GM23248 (cell line): ENCODE results near the gene CCDC28A. TPM values are rescaled to one million over a fixed set of nuclear protein-coding genes. Genes with fewer than 3 reads are reported as not detected.

ENCODE experiments used
- DNase-seq: peaks from one replicate; pipeline ENCODE4 v3.0.0-alpha.2; 2015
- H2AFZ ChIP-seq: fragments of 200-600 bp; sonication (generic); 2 replicates; pipeline ENCODE4 v1.6.1; 2016; ENCODE audit warnings: antibody characterized with exemption
- H3F3A ChIP-seq: fragments of 200-600 bp; sonication (generic); 2 replicates; pipeline ENCODE4 v1.6.1; 2016; ENCODE audit warnings: mild to moderate bottlenecking, antibody characterized with exemption, mixed run types; ENCODE audit not compliant: insufficient read depth
- H3K27ac ChIP-seq: fragments of 200-600 bp; sonication (generic); 2 replicates; pipeline ENCODE4 v1.5.1; 2016; ENCODE audit warnings: mild to moderate bottlenecking
- H3K27me3 ChIP-seq: fragments of 200-600 bp; sonication (generic); replicated peaks from 2 replicates; pipeline ENCODE4 v1.6.1; 2016; ENCODE audit warnings: mild to moderate bottlenecking; ENCODE audit not compliant: insufficient read depth
- H3K36me3 ChIP-seq: fragments of 200-600 bp; sonication (generic); 2 replicates; pipeline ENCODE4 v1.6.1; 2016; ENCODE audit warnings: low read depth, mild to moderate bottlenecking
- H3K4me1 ChIP-seq: fragments of 200-600 bp; sonication (generic); 2 replicates; pipeline ENCODE4 v1.6.1; 2016; ENCODE audit warnings: mild to moderate bottlenecking; ENCODE audit not compliant: insufficient read depth
- H3K4me2 ChIP-seq: fragments of 200-600 bp; sonication (generic); one replicate; pipeline ENCODE4 v1.6.1; 2016; ENCODE audit warnings: mild to moderate bottlenecking; ENCODE audit not compliant: unreplicated experiment
- H3K4me3 ChIP-seq: fragments of 200-600 bp; sonication (generic); 2 replicates; pipeline ENCODE4 v1.5.1; 2016; ENCODE audit warnings: mild to moderate bottlenecking
- H3K79me2 ChIP-seq: fragments of 200-600 bp; sonication (generic); 2 replicates; pipeline ENCODE4 v1.6.1; 2016; ENCODE audit warnings: mild to moderate bottlenecking; ENCODE audit not compliant: insufficient read depth
- H3K9ac ChIP-seq: fragments of 200-600 bp; sonication (generic); 2 replicates; pipeline ENCODE4 v1.6.1; 2016; ENCODE audit warnings: mild to moderate bottlenecking
- H3K9me2 ChIP-seq: fragments of 200-600 bp; sonication (generic); 2 replicates; pipeline ENCODE4 v1.6.1; 2016; ENCODE audit warnings: mixed run types, mild to moderate bottlenecking, moderate library complexity; ENCODE audit not compliant: insufficient read depth
- H3K9me3 ChIP-seq: fragments of 200-600 bp; sonication (generic); one replicate; pipeline ENCODE4 v1.6.1; 2017; ENCODE audit warnings: low read depth
- H4K20me1 ChIP-seq: fragments of 200-600 bp; sonication (generic); 2 replicates; pipeline ENCODE4 v1.6.0; 2016; ENCODE audit not compliant: insufficient read depth
- EZH2 ChIP-seq: fragments of 200-600 bp; sonication (generic); IDR thresholded peaks from 2 replicates; pipeline ENCODE4 v1.6.1; 2018; ENCODE audit warnings: antibody characterized with exemption, mild to moderate bottlenecking; ENCODE audit not compliant: insufficient read depth, poor library complexity, severe bottlenecking
- EZH2phosphoT487 ChIP-seq: fragments of 200-600 bp; sonication (generic); IDR thresholded peaks from 2 replicates; pipeline ENCODE4 v1.6.1; 2018; ENCODE audit warnings: antibody characterized with exemption, moderate library complexity, mild to moderate bottlenecking, low read depth; ENCODE audit not compliant: insufficient read depth
- WGBS, 2 experiments: methylation state at CpG; one replicate each; pipeline ENCODE4 v1.1.6; 2015 to 2017; ENCODE audit warnings: low lambda C conversion rate in 2 of 2, low coverage in 1 of 2; ENCODE audit errors: missing lambda C conversion rate in 2 of 2; 5-methylcytosine and 5-hydroxymethylcytosine counted together
- in situ Hi-C: fragments of 300-500 bp; cut with MboI; formaldehyde crosslinking; loops from 2 replicates; pipeline ENCODE4 v1.15.0; 2020
- polyA plus RNA-seq: library from polyadenylated mRNA; unstranded; fragments of >200 nt; fragmentation: Nextera tagmentation; extraction: Ambion mirVana; gene quantifications from 2 replicates; pipeline ENCODE4 v1.2.1, GENCODE V29; 2016
- total RNA-seq: library from RNA; depleted of rRNA; stranded (reverse); fragments of >200 nt; shearing (Covaris generic); gene quantifications from 2 replicates; pipeline ENCODE4 v1.2.3, GENCODE V29; 2014

Gene CCDC28A
- total and polyA plus RNA-seq, 2 experiments from 2014 or later, result 15.9 to 18.2 TPM

- Histone ChIP-seq H3K27ac (no peak overlapping the region), H3K9me3 (no peaks in the 10 kb centered on the region), H4K20me1 (no peaks in the 10 kb centered on the region), H3K27me3 (no peaks in the 10 kb centered on the region), H2AFZ (no peak overlapping the region), H3K4me3 (no peak overlapping the region), H3K9me2 (no peaks in the 10 kb centered on the region), H3K36me3 (no peaks in the 10 kb centered on the region), H3K79me2 (no peaks in the 10 kb centered on the region), H3K4me1 (no peaks in the 10 kb centered on the region), H3K9ac (no peak overlapping the region), H3K4me2 (no peak overlapping the region), H3F3A (no peaks in the 10 kb centered on the region)
- TF ChIP-seq EZH2 (no peak), EZH2phosphoT487 (no peak)
- no peak for DNase-seq
- in situ Hi-C loops, result loop anchor here (25.0 kb wide), 1 partner anchor 315 kb away; no protein-coding TSS in a partner anchor
- 81 to 82% methylated on average over 4 of the region's 4 CpGs for WGBS, 2 experiments
Measured at GRCh38 chr6:138752017-138752416, 21.6 kb upstream of the CCDC28A start.

DNA sequence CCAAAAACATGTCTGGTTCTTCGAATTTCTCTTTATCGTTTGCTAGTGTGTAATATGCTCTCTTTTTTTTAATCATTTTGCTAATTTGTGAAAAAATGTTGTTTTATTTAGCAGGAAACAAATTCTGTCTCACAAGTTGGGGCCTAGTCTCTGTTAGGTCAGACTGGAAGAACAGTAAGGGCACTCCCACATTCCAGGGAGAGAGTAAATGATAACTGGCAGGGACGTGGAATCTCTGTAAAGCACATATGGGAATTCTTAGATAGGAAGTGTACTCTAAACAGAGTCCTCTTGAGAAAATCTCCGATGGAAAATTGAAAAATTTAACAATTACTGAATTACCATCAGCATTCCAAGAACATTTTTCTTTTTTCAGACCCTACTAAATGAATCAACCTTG, 16.4 kb upstream of the CCDC28A start:
- no peaks in the 10 kb centered on the region for H3K27me3 ChIP-seq
- no peaks in the 10 kb centered on the region for H3K79me2 ChIP-seq
- no peak overlapping the region for H3K9ac ChIP-seq
- no peaks in the 10 kb centered on the region for H3K4me1 ChIP-seq
- no peak overlapping the region for H3K4me3 ChIP-seq
- H3K9me3 ChIP-seq, result no peaks in the 10 kb centered on the region
- no peak overlapping the region for H3K27ac ChIP-seq
- H3F3A ChIP-seq, result no peaks in the 10 kb centered on the region
- no peak for DNase-seq
- no peak for TF ChIP-seq EZH2
- no peak for TF ChIP-seq EZH2phosphoT487
- no peak overlapping the region for H3K4me2 ChIP-seq
- no peaks in the 10 kb centered on the region for H3K36me3 ChIP-seq
- no peaks in the 10 kb centered on the region for H3K9me2 ChIP-seq
- in situ Hi-C loops, result loop anchor here (25.0 kb wide), 1 partner anchor 320 kb away; no protein-coding TSS in a partner anchor
- no peak overlapping the region for H2AFZ ChIP-seq
- H4K20me1 ChIP-seq, result no peaks in the 10 kb centered on the region
- WGBS, 2 experiments, result 82 to 87% methylated on average over 4 of the region's 4 CpGs

DNA sequence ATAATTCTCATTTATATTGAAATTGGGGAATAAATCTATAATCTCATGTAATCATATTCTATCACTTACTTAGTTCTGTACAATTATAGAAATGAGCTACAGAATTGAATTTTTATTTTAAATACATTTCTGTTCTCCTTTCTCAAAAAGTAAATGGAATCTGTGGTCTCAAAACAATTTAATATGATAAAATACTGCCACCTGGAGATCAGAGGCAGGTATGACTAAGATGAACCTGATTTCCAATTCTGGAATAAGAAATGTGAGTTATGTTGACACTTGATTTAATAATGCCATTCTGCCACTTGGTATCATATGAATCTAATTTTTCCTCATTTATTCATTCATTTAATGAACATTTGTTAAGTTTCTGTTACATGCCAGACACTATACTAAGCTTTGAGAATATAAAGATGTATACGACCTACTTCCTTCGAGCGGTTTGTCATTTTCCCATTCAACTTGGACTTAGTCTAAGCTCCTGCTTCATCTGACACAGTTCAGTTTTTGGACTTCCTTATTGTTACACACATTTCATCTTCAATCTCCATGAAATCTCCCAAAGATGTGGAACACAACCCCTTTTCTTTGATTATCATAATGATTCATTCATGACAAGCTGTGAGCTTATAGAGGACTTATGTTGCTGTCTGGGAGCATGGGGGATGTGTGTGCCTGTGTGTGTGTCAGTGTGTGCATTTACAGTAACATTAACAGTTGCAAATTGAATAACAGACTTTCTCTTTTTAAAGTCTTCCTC, 7.5 kb upstream of the CCDC28A start:
- WGBS, 2 experiments, result 75 to 78% methylated on average over 3 of the region's 3 CpGs
- TF ChIP-seq EZH2, result no peak
- no peak for TF ChIP-seq EZH2phosphoT487

GRCh38 chr6:138769102-138769676, 4.4 kb upstream of the CCDC28A start:
- H3K9ac ChIP-seq, result no peak overlapping the region
- H3K9me3 ChIP-seq, result no peaks in the 10 kb centered on the region
- in situ Hi-C loops, result loop anchor here (25.0 kb wide), 1 partner anchor 332 kb away; no protein-coding TSS in a partner anchor
- H3K27me3 ChIP-seq, result no peaks in the 10 kb centered on the region
- H3K27ac ChIP-seq, result no peak overlapping the region
- H3K4me1 ChIP-seq, result 0 out of 2 replicates have a peak, but pooled peaks cover 8% of the 10 kb centered on the region
- no peak overlapping the region for H3K4me3 ChIP-seq
- H3K9me2 ChIP-seq, result no peaks in the 10 kb centered on the region
- H4K20me1 ChIP-seq, result no peaks in the 10 kb centered on the region
- 74 to 76% methylated on average over 6 of the region's 6 CpGs for WGBS, 2 experiments
- no peaks in the 10 kb centered on the region for H3F3A ChIP-seq
- DNase-seq, result no peak
- H3K4me2 ChIP-seq, result no peak overlapping the region
- TF ChIP-seq EZH2phosphoT487 (no peak), EZH2 (no peak)
- no peaks in the 10 kb centered on the region for H3K36me3 ChIP-seq
- H3K79me2 ChIP-seq, result peaks cover 5% of the 10 kb centered on the region
- H2AFZ ChIP-seq, result no peak overlapping the region; the same call in 1 of the 2 replicates

More for the DNA sequence above, 7.5 kb upstream of the CCDC28A start:
- Histone ChIP-seq H3K9ac (no peak overlapping the region), H3K27me3 (no peaks in the 10 kb centered on the region), H4K20me1 (no peaks in the 10 kb centered on the region), H3K9me3 (no peaks in the 10 kb centered on the region), H3K4me1 (no peaks in the 10 kb centered on the region), H2AFZ (peak overlapping the region; percentile 55; the same call in 1 of the 2 replicates), H3F3A (no peaks in the 10 kb centered on the region), H3K27ac (no peak overlapping the region), H3K9me2 (no peaks in the 10 kb centered on the region), H3K79me2 (no peaks in the 10 kb centered on the region), H3K36me3 (no peaks in the 10 kb centered on the region), H3K4me3 (no peak overlapping the region), H3K4me2 (no peak overlapping the region)
- peak; percentile 60 for DNase-seq
- in situ Hi-C loops, result loop anchor here (25.0 kb wide), 1 partner anchor 329 kb away; no protein-coding TSS in a partner anchor
